GM19324 (cell line): ENCODE results near the gene BSX.

Source experiments
- ATAC-seq: cut with Tn5 transposase; IDR thresholded peaks from one replicate; pipeline ENCODE4 v1.9.1; 2021; ENCODE audit warnings: mild to moderate bottlenecking, moderate library complexity; ENCODE audit not compliant: unreplicated experiment, low FRiP score

The BSX gene

DNA sequence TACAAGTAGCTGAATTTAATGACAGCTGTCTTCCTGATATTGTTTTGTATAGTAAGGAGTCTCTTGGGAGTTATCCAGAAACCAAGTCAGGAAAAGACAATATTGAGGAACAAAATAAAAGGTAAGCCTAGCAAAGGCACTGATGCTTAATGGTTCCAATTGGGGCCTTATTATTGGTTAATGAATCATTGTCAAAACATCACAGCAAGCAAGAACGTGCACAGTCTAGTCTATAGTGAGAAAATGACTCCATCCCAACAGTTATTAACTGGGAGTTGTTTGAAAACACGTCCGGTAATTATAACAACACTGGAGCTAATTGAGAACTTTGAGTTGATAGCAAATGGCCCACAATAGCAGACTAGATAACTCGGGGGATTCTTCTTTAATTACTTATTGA, 17.7 kb downstream of the BSX start:
- ATAC-seq, result no peak

DNA sequence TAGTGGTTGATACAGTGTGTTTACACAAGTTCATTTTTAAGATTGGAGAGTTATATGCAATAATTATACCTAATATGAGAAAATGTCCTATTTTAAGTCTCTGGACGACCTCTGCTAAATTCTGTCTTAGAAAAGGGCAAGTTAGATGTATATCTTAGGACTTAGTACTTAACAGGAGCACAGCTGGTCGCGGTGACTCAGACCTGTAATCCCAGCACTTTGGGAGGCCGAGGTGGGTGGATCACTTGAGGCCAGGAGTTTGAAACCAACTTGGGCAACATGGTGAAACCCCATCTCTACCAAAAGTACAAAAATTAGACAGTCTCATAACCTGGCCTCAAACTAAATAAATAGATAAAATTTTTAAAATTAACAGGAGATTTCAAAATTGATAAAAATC, 27.2 kb downstream of the BSX start:
- no peak for ATAC-seq

DNA sequence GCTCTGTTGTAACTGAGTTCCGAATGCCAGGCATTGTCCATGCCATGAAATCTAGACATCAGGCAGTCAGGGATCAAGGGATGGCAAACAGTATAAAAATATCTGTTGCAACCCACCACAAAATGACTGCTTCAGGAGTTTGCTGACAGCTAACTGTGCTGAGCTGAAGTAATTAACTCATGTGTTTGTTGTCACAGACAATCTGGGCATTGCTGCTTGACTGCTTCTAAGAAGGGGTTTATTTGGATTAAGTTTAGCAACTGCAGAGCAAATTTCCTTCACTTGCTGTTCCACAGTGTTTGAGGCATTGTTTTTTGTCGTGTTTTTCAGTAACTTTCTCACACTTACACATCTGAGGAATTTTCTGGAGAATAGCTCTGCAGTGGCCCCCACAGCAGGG, 30.4 kb downstream of the BSX start:
- ATAC-seq, result no peak

DNA sequence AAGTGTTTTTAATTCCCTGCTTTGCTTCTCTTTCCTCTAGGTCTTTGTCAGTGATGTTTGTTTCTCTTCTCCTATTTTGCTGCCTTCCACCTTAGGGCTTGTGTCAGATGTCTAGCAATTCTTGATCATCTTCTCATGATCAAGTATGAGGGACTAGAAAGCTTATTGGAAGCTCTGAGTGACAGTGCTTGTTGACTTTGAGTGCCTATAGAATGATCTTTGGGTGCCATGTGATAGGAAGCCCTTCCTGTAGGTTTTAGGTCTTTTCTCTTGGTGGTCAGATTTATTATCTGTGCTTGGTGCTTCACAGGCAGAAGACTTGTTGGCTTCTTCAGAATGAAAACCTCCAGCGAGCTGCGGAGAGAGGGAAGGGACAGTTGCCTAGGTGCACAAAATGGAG, 43.1 kb downstream of the BSX start:
- ATAC-seq, result no peak

DNA sequence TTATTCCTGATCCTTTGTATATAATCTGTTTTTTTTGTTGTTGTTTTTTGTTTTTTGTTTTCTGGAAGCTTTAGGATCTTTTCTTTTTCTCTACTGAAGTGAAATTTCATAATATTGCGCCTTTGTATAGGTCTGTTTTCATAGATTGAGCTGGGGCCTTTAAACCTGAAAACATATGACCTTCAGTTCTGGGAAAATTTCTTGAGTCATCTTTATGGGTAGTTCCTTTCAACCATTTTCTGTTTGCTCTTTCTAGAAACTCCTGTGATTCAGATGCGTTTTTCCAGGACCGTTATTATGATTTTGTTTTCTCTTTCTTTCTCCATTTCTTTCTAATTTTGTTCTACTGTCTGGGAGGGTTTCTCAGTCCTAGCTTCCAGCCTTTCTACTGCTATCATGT, 43.7 kb downstream of the BSX start:
- ATAC-seq, result no peak

DNA sequence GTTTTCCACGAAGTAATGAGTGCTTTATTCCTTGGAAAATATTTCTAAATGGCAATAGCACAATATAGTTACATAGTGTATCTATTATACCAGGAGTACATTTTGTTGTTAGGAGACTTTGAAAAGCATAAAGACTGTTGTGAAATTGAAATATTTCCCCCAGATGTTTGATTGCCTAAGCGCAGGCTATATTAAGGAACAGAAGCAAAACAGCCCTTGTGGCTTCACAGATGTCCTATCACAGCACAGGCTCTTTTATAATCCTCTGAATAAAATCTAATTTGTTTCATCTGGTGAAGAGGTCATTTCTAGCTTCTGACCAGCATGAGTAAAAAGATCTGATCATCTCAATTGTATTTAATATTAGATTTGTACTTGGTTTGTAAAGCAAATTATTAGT, 48.2 kb downstream of the BSX start:
- ATAC-seq, result no peak

DNA sequence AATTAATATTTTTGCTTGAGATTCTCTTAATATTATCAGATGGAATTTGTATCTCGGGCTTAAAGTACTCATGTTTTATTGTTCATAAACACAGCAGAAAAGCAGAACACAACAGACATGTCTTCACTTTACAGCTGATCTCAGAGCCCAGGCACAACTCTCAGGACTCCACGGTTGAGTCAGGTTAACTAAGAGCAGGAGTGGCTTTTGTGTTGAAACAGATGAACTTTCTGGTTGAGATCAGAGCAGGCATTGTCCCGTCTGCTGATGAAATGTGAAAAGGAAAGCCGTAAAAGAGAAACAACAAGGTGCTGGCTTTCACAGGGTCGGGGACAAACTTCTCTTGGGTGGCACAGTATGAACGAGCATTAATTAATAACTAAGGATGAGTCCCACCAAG, 50.1 kb downstream of the BSX start:
- ATAC-seq, result no peak
